ENCODE measurements around the gene TUBB1. TPM values are rescaled to one million over a fixed set of nuclear protein-coding genes. Genes with fewer than 3 reads are reported as not detected.

The TUBB1 gene
- total and polyA plus RNA-seq, 2 of the 4 experiments (the other 2 are of a cell fraction), result not detected

DNA sequence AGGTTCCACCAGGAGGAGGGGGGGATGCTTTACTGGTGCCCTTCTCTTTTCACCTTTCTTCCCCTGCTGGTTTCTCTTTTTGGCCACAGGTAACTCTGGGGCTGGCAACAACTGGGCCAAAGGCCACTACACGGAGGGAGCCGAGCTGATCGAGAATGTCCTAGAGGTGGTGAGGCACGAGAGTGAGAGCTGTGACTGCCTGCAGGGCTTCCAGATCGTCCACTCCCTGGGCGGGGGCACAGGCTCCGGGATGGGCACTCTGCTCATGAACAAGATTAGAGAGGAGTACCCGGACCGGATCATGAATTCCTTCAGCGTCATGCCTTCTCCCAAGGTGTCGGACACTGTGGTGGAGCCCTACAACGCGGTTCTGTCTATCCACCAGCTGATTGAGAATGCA lies 4.4 kb downstream of the TUBB1 start:
- DNase-seq (no peak), ATAC-seq (ENCODE audit: low read depth) (no peak)
- dilution Hi-C loops (cut with HindIII; ENCODE audit: low sequenced_read_pairs, unreplicated experiment), result no loop called here
- H3K4me1 ChIP-seq (ENCODE audit: control insufficient read depth, insufficient read depth, low read length), result peaks cover 4% of the 10 kb centered on the region; the same call in 1 of the 2 replicates
- no TSS peak for BruUV-seq (replicated peaks)
- H4K20me1 ChIP-seq (ENCODE audit: insufficient read depth, low read length), result peaks cover 45% of the 10 kb centered on the region
- H3K27ac ChIP-seq (ENCODE audit: insufficient read depth, low read length), result no peak overlapping the region
- no peak overlapping the region for H3K14ac ChIP-seq (replicated peaks; ENCODE audit: low read depth, low read length)
- H3K4me2 ChIP-seq (ENCODE audit: low read depth, low read length), result no peak overlapping the region
- H2AK5ac ChIP-seq (ENCODE audit: low read depth, low read length), result no peak overlapping the region
- H2BK15ac ChIP-seq (ENCODE audit: low read depth, low read length), result no peak overlapping the region
- H3K9ac ChIP-seq (ENCODE audit: low read depth, low read length), result no peak overlapping the region
- no peaks in the 10 kb centered on the region for H3K27me3 ChIP-seq (ENCODE audit: control insufficient read depth, insufficient read depth, low read length)
- H3K9me3 ChIP-seq (ENCODE audit: control insufficient read depth, insufficient read depth, low read length), result no peaks in the 10 kb centered on the region
- intact Hi-C loops (cut with micrococcal nuclease), result no loop called here
- no peak overlapping the region for H3K56ac ChIP-seq (ENCODE audit: extremely low read depth, insufficient read depth, low read length)
- H3K9me1 ChIP-seq (ENCODE audit: insufficient read depth, low read length), result peaks cover 14% of the 10 kb centered on the region
- no peak overlapping the region for H3K23ac ChIP-seq (ENCODE audit: low read depth, low read length)
- H2AK9ac ChIP-seq (replicated peaks; ENCODE audit: low read depth, low read length, poor library complexity), result no peak overlapping the region
- no peak overlapping the region for H4K5ac ChIP-seq (ENCODE audit: low read depth, low read length)
- WGBS, 2 experiments (ENCODE audit: extremely low coverage in 2 of 2, insufficient read length in 1 of 2), result 94% methylated on average over 11 of the region's 13 CpGs; no CpG with 5 or more reads in 1 of the 2 experiments
- no peak overlapping the region for H4K8ac ChIP-seq (ENCODE audit: low read depth in 2 of 2, low read length in 2 of 2)
- H3K18ac ChIP-seq (ENCODE audit: low read depth, low read length), result no peak overlapping the region
- H3K4me3 ChIP-seq (ENCODE audit: insufficient read depth, low read depth, low read length), result no peak overlapping the region
- no peak overlapping the region for H4K91ac ChIP-seq (ENCODE audit: insufficient read depth, low read depth, low read length)
- H3K36me3 ChIP-seq (ENCODE audit: control insufficient read depth, insufficient read depth, low read length), result peaks cover 31% of the 10 kb centered on the region
- no peak overlapping the region for H2BK5ac ChIP-seq (ENCODE audit: low read depth, low read length, poor library complexity, severe bottlenecking)
- ChIA-PET CTCF (no interaction called here), POLR2A (ENCODE audit: unreplicated experiment) (no interaction called here)
- peaks cover 6 to 63% of the 10 kb centered on the region in 2 experiments; a peak in 3 of 4 replicates for H3K79me1 ChIP-seq (ENCODE audit: low read depth in 1 of 2, low read length in 2 of 2)
- no peak overlapping the region for H2BK120ac ChIP-seq (ENCODE audit: low read depth, low read length)
- TF ChIP-seq CEBPB (IDR thresholded peaks at IDR 0.05; ENCODE audit: low read depth, low read length) (no peak), RCOR1 (IDR thresholded peaks at IDR 0.05; ENCODE audit: insufficient replicate concordance, low read length) (no peak), NFE2L2 (IDR thresholded peaks at IDR 0.05; ENCODE audit: low read depth, low read length) (no peak), POLR2A (IDR thresholded peaks at IDR 0.05; ENCODE audit: low read depth, low read length) (no peak), SMC3 (IDR thresholded peaks at IDR 0.05; ENCODE audit: low read depth, low read length) (no peak)
- TF ChIP-seq, protein P1, sequence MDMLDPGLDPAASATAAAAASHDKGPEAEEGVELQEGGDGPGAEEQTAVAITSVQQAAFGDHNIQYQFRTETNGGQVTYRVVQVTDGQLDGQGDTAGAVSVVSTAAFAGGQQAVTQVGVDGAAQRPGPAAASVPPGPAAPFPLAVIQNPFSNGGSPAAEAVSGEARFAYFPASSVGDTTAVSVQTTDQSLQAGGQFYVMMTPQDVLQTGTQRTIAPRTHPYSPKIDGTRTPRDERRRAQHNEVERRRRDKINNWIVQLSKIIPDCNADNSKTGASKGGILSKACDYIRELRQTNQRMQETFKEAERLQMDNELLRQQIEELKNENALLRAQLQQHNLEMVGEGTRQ (IDR thresholded peaks at IDR 0.05; ENCODE audit: low read depth, low read length), result no peak
- in situ Hi-C loops (cut with MboI; ENCODE audit: low sequenced_read_pairs), result loop anchor here (10.0 kb wide), 1 partner anchor 119 kb away; no protein-coding TSS in a partner anchor
- H3K4ac ChIP-seq (ENCODE audit: low read depth, low read length), result no peak overlapping the region
- peak overlapping the region; percentile 24 for H2AFZ ChIP-seq (replicated peaks; ENCODE audit: low read length, poor library complexity)
- H2BK20ac ChIP-seq (ENCODE audit: low read depth, low read length), result no peak overlapping the region

Data from IMR-90 (cell line).